Epidermal melanocyte (primary cell): ENCODE results near the gene ZEB1.
"Not testable (repeated sequence)": the region's sequence is repeated elsewhere in the genome, so short reads cannot be mapped to it uniquely, and the experiment has no call there.

Experiments used
- DNase-seq: peaks from one replicate; pipeline ENCODE4 v3.0.0; 2011; ENCODE audit warnings: low spot score; ENCODE audit not compliant: insufficient read length

The ZEB1 gene

GRCh38 chr10:31318382-31318853 lies 598 bp upstream of the ZEB1 start:
- no peak for DNase-seq

DNA sequence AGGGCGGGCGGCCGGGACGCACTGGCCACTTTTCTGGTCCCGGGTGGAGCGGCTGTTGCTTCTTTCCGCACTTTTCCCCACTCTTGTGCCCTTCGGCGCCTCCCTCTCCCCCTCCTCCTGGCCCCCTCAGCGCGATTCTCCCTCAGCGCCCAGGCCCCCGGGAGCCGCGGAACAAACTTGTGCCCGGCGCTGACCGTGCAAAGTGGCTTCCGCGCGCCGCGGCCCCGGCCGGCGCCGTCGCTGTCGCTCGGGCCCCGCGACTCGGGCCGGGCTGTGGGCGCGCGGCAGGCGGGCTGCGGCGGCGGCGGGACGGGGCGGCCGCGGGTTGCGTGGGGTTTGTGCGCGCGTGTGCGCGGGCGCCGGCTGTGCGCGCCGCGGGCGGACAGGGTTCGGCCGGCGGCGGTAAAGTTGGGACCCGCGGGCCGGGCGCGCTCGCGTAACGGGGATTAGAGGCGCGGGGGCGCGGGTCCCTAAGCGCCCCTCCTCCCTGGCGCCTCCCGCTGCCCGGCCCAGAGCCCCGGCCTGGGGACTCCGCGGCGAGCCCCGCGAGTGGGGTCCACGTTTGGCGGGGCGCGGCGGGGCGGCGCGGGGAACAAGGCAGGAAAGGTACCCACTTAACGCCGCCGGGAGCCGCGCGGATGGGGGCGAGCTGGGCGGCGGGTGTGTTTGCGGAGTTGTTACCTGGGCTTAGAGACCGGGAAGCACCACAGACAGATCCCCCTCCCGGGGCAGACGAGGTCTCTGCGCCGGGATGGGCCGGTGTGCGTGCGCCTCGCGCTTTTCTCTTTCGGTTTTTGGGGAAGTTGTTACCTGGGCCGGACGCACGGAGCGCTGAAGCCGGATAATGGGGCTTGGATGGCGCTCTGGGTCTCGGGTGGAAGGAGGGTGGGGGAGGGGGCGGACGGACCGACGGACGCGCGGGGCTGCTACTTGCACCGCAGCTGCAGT lies 860 bp downstream of the ZEB1 start:
- DNase-seq: no peak

DNA sequence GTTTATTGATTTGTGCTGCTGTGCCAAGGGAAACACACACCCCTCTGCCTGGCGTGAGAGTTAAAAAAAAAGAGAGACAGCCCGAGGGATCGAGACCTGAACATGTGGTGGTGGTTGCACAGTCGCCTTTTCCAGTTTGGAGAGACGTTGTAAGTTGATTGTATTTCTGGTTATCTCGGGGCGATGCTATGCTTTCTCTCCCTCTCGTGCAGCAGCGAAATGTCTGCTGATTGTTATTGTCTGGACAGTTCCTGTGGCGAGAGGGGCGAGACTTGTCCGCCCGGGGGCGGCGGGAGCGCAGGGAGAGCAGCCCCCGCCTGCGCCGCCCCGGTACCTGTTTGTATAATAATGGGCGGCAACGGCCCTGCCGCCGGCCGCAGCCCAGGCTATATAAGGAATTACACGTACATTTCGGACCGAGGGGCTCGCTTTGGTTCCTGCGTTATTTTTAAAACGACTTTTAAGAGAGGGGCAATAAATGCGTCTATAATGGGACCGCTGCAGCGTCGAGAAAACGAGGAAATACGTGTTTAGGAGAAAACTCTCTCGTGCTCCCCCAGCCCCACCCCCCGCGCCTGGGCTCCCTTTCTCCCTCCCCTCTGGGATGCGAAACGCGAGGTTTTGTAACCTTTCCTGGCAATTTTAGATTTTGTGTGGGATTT lies 1.7 kb downstream of the ZEB1 start:
- no peak for DNase-seq

DNA sequence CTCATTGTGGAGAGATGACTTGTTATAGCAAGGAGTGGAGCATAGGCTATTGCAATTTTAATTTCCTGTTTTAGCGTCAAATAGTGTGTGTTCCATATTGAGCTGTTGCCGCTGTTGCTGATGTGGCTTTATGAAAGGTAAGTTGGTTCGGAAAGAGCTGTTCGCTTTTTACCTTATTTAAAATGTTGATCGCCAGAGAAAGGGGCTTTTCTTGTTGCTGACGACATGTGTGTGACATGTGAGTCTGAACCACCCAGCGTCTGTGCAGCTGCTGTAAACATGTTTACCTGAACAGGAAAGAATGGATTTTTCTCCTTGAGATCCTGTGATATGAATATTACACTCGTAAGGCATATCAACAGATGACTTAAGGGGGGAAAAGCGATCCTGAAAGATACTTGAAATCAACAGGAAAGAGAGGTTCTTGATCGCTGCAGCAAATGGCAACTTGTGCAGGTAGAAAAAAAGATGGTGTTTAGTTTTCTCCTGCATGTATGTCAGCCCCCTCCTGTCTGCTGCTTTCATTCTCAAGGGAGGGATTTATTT lies 2.5 kb downstream of the ZEB1 start:
- no peak for DNase-seq

GRCh38 chr10:31322647-31323046 lies 3.6 kb downstream of the ZEB1 start:
- no peak for DNase-seq

DNA sequence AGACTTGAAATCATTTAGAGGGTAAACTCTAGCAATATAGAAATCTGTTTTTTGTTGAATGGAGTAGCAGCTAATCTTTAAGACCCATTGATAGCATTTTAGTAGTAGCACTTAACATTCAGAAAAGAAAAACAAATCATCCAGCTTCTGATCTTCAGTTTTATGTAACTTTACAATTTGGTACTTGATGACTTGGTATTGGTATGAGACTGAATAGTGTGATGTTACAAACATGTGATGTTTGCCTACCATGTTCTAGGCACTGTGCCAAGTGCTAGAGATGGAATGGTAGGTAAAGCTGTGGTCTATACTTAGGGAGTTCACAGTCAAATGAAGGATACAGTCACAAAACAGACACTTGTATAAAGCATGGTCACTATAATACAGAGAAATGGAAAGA lies 21.3 kb downstream of the ZEB1 start:
- no peak for DNase-seq

DNA sequence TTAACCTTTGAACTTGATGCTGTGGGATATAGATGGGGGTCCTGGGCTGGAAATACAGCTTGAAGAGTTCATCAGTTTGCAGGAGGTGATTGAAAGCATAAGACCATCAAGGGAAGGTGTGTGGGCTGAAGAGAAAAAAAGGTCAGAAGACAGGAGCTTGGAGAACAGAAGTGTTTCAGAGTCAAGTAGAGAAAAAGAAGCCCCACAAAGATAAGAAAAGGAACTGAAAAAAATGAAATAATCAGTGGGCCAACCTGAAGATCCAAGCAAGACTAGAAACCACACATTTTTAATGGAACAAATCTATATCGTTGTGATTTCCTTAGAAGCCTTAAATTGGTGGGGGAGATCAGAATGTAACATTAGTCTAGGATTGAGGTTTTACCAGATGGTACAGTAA lies 22.5 kb downstream of the ZEB1 start:
- no peak for DNase-seq

DNA sequence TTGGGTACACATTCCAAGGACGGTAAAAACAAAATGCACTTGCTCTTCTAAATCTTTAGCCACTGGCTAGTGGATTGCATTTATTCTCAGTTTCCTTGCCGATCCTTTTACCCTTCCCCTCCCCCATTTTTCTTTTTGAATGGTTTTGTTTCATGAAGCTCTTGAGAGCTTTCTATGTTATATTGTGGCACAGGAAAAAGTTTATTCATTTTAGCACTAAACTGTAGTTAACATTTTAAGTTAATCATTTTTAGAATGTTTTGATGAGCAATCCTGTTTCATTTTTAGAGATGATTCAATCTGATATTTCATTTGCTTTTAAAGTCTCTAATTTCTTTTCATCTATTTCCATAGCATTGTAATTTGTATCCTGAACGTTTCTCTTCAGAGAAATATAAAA lies 24.0 kb downstream of the ZEB1 start:
- DNase-seq: no peak

GRCh38 chr10:31343551-31343950 lies 24.5 kb downstream of the ZEB1 start:
- DNase-seq: no peak

GRCh38 chr10:31345886-31346285 lies 26.9 kb downstream of the ZEB1 start:
- DNase-seq: no peak

DNA sequence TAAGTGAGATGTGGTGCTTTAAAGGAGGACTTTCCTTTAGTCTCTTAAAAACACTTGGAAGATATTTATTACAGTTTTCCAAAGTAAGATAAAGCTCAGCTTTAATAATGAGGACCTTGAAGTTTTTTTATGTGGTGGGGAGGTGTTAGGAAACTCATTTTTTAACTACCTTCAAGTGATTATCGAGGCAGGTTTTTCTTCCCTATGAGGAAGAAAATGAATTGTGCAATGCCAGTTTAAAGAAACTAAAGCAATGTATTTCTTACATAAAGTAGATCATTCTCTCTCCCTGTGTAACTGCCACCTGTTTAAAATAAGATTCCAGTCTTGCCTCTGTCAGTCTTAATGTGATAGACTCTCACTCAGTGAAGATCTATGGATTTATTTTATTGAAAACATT lies 27.9 kb downstream of the ZEB1 start:
- no peak for DNase-seq

DNA sequence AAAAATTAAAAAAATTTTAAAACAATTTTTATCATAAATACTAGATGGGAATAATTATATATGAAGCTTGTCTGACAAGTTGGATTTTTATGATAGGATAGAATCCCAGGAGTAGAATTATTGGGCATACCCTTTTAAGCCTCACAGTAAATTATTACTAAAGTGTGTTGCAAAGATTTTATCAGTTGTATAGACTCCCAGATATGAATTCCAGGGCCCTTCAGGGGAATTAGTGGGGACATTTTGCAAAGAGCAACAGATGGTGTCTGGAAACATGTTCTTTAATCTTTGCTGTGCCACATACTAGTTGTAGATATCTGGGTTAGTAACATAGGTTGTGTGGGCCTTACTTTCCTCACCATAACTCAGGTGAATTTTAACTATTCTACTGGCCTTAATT lies 28.7 kb downstream of the ZEB1 start:
- DNase-seq: no peak

DNA sequence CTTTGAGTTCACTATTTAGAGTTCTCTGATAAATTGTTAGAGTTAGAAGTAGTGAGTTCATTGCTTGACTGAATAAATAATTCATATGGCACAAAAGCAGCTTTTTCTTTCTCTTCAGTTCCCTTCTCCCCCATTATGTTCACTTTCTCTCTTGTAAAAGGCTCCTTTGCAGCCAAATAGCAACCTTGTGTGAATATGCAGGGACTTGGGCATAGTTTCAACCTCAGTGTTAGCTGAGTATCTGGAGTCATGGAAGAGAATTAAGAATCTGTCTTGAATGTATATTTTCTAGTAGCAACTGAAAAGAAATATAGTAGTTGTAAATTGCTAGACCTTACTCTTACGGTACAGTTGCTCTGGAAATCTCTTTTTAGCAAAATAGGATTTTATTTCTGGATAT lies 31.9 kb downstream of the ZEB1 start:
- no peak for DNase-seq

GRCh38 chr10:31352436-31353226 lies 33.6 kb downstream of the ZEB1 start:
- DNase-seq: no peak

DNA sequence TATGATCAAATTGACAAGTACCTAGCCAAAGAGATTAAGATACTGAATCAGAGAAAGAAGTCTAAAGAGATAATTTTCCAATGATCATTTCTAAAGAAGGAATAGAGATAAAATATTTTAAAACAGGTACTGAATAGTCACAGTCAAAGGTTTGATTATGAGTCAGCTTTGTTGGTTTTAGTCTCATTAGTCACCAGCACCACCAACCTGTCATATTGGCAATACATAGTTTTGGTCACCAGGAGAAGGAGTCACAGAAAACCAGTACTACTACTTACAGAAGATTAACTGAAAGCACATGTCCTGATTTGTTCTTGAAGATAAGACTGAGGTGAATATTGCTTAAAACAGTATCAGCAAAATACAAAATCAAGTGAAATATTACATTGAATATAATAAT lies 34.6 kb downstream of the ZEB1 start:
- DNase-seq: no peak

- DNase-seq: peak; percentile 36
These were observed 39.8 kb downstream of the ZEB1 start for GRCh38 chr10:31358688-31359330.

- no peak for DNase-seq
These were observed 41.0 kb downstream of the ZEB1 start for GRCh38 chr10:31359979-31360378.

DNA sequence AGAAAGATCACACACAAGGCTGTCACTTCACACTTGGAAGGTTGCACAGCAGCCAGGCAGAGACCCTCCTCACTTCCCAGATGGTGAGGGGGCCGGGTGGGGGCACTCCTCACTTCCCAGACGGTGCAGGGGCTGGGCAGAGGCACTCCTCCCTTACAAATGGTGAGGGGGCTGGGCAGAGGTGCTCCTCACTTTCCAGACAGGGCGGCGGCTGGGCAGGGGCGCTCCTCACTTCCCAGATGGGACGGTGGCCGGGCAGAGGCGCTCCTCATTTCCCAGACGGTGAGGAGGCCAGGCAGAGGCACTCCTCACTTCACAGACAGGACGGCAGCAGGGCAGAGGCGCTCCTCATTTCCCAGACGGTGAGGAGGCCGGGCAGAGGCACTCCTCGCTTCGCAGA lies 42.5 kb downstream of the ZEB1 start:
- DNase-seq: not testable (repeated sequence)

DNA sequence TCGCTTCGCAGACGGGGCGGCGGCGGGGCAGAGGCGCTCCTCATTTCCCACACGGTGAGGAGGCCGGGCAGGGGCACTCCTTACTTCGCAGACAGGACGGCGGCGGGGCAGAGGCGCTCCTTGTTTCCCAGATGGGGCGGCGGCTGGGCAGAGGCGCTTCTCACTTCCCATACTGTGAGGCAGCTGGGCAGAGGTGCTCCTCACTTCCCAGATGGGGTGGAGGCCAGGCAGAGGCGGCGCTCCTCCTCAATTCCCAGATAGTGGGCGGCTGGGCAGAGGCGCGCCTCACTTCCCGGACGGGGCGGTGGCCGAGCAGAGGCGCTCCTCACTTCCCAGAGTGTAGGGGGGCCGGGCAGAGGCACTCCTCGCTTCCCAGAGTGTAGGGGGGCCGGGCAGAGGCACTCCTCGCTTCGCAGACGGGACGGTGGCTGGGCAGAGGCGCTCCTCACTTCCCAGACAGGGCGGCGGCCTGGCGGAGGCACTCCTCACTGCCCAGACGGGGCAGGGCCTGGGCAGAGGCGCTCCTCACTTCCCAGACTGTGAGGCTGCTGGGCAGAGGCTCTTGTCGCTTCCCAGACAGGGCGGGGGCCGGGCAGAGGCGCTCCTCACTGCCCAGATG lies 43.1 kb downstream of the ZEB1 start:
- no peak for DNase-seq

DNA sequence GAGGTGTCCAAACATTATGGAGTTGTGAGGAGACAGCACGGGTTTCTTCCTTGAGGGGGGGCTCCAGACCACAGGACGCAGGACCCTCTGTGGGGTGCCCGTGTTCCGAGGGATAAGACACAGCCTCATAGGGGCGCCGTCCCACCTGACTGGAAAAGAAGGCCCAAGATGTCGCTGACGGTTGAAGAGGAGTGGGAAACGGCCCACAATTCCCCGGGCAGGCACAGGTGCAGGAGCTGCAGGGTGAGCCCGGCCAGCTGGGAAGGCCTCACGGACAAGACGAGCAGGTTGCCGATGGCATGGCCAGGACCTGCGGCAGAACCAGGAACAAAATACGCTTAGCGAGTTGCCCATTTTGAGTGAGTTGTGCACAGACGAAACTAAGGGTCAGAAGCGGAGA lies 44.7 kb downstream of the ZEB1 start:
- not testable (repeated sequence) for DNase-seq

- not testable (repeated sequence) for DNase-seq
These were observed 45.2 kb downstream of the ZEB1 start for GRCh38 chr10:31364238-31364637.
